ENCODE data around the gene HMGXB3.

The HMGXB3 gene

DNA sequence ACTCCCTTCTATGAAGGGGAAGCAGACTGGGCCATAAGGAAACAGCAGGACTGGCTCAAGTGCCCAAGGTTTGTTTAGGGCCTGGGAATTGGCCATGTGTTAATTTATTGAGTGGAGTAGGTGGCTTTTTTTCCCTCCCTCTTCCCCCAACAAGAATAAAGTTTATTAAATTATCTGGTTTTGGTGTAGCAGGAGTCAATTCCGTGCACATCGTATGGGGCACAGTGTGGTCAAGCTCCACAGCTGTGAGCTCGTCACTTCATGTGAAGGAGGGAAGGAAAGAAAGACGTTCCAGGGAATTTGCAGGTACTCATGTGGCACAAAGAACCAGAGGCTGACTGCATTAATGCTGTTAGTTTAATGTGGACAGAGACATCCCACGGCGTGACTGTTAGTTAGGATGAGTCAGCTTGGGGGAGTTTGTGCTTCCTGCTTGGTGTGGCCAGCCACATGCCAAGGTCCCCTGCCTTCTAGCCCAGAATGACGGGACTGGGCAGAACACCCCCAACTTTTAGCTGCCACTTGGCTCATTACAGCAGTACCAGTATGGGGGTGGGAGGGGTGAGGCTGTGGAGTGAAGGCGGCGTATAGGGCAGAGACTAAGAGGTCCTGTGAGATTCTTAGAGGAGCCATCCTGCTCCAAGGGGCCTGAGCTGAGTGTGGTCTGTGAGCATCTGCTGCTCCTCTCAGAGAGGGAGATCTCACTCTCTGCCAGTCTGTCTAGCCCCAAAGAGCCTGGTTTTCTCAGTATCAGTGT is 52.6 kb downstream of the HMGXB3 start:
- no peak for DNase-seq

GRCh38 chr5:150053713-150054392 is 53.3 kb downstream of the HMGXB3 start:
- DNase-seq, result no peak

DNA sequence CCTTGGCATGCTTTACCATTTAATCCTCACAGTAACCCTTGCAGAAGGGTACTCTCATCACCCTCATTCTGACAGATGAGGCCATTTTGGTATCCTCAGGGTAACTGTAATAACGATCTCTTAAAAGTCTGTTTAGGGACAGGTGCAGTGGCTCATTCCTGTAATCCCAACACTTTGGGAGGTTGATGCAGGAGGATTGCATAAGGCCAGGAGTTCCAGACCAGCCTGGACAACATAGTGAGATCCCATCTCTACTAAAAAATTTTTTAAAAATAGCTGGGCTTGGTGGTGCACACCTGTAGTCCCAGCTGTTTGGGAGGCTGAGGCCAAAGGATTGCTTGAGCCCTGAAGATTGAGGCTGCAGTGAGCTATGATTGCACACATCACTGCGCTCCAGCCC is 54.0 kb downstream of the HMGXB3 start:
- DNase-seq, result no peak

DNA sequence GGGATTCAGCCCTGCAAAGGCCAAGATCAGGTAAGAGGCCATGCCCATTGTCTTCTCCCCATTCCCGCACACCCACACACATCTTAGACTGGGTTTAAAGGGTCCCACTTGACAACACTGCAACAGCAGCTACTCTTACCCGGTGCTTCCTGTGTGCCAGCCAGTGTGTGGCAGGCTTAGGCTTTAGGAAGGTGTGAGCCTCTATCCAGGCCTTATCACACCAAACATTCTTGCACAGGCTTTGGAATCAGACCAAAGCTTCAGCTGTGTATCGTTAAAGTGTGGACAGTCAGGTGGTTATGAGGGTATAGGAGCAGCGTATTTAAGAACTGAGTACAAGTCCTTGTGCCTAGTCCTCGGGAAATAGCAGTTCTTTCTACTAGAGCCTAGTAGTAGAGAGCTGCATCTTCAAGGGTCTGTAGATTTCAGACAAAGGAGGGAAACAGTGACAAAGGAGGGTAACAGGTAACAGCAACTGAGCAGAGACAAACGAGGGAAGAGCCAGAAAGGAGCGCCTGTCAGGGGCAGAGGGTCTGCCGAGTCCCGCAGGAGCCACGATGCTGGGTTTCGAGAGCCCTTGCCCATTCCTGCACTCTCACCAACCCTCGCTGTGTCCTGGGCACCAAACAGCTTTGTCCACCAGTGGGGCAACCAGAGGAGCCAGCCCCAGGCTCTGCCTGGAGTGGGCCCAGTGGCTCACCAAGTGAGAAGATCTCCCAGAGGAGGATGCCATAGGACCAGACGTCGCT is 55.0 kb downstream of the HMGXB3 start:
- DNase-seq, result no peak

GRCh38 chr5:150056075-150056443 is 55.5 kb downstream of the HMGXB3 start:
- no peak for DNase-seq

DNA sequence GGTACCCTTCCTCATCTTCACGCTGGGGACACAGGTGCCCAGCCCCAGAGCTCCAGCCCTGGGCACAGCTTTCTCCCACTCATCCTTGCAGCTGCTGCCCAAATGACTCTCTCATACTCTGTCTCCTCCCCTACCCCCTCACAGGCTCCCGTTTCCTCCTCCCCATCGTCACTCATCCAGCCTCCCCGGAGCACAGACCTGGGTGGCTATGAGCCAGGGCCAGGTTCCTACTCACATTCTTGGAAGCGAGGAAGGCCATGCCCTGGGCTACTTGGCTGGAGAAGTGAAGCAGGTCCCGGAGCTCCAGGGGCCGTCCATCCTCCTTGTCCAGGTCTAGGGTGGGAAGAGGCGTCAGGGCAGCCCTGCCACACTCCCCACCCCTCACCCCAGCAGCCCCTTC is 56.5 kb downstream of the HMGXB3 start:
- DNase-seq, result no peak

- DNase-seq, result no peak
These were observed 57.0 kb downstream of the HMGXB3 start for GRCh38 chr5:150057511-150057910.

DNA sequence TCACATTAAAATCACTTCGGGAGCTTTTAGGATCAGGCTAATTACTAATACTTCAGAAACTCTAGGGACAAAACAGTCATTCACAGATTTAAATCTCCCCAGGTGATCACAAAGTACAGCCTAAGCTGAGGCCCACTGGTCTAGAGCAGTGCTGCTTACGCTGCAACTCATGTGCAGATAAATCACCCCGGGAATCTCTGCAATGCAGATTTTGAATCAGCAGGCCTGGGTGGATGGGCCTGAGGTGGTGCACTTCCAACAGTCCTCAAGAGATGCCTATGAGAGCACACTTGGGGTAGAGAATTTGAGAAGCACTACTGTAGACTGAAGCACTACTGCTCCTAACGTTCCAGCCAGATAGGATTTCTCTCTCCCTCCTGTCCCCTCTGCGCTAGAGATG is 57.5 kb downstream of the HMGXB3 start:
- DNase-seq, result no peak

DNA sequence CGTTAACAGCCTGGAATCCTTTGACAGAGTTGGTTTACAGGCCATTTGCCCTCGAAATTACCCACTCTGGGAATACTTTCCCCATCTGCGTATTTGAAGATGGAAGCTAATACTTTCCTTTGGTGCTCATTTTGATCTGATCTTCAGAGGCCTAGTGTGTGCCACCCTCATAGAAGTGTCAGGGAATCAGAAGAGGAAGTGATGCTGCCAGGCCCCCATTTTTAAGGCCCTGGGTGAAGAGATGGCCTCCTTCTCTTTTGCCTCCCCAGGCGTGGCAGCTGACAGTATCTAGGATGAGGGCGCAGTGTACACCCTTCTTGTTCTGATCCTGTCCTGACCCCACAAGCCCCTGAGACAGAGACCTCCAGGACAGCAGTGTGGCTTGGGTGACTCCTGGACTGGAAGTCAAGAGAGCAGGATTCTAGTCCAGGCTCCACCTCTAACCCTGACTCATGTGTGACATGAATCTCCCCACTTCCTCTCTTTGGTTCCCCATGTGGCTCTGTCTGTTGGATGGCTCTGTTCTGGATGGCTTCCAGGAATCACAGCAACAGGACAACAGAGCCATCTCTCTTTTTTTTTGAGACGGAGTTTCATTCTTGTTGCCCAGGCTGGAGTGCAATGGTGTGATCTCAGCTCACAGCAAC is 58.1 kb downstream of the HMGXB3 start:
- no peak for DNase-seq

GRCh38 chr5:150059623-150060022 is 59.1 kb downstream of the HMGXB3 start:
- no peak for DNase-seq

GRCh38 chr5:150060471-150060870 is 59.9 kb downstream of the HMGXB3 start:
- no peak for DNase-seq

GRCh38 chr5:150061538-150061995 is 61.0 kb downstream of the HMGXB3 start:
- DNase-seq, result no peak

DNA sequence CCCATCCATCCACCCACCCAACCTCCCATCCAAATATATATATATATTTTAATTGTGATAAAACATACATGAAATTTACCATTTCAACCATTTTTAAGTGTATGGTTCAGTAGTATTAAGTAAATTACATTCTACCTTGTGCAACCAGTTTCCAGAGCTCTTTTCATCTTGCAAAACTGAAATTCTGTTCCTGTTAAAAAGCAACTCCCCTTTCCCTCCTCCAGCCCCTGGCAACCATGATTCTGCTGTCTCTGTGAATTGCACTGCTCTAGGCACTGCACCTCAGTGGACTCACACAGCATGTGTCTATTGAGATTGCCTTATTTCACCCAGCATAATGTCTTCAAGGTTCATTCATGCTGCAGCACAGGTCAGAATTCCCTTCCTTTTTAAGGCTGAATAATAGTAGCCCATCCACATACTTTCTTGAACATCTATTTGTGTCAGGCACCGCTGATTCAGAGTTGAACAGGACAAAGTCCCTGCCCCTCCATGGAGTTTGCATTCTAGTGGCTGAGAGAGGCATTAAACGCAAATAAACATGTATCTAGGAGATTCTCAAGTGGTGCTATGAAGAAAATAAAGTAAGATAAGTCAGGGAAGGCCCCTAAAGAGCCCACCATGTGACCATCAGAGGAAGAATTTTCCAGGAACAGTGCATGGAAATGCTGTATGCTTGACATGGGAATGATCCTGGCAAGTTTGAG is 61.8 kb downstream of the HMGXB3 start:
- no peak for DNase-seq

GRCh38 chr5:150063638-150064037 is 63.1 kb downstream of the HMGXB3 start:
- no peak for DNase-seq

DNA sequence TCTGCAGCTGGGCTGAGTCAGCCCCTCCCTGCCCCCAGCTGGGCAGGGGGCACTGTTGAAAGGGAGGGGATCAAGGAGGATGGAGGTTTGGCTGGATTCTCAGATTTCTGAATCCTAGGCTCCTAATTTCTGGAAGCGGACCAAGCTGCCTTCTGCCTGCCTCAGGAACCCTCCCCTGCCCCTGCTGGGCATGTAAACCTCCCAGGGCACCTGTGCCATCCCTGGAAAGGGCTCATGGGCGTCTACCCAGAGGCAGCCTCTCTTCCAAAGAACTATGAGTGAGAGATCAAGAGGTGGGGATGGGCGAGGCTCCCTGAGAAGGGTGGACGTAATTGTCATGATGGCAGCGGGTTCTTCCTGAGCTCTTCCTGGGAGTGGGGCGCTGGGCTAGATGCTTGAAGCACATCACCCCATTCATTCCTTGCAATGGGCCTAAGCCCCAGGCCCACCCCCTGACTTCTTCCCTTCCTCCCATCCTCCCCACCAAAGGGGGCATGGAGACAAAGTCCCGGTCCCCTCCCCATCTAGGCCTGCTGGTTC is 64.2 kb downstream of the HMGXB3 start:
- no peak for DNase-seq

- DNase-seq, result no peak
These were observed 64.8 kb downstream of the HMGXB3 start for GRCh38 chr5:150065346-150065745.

- no peak for DNase-seq
These were observed 65.3 kb downstream of the HMGXB3 start for GRCh38 chr5:150065886-150066285.

DNA sequence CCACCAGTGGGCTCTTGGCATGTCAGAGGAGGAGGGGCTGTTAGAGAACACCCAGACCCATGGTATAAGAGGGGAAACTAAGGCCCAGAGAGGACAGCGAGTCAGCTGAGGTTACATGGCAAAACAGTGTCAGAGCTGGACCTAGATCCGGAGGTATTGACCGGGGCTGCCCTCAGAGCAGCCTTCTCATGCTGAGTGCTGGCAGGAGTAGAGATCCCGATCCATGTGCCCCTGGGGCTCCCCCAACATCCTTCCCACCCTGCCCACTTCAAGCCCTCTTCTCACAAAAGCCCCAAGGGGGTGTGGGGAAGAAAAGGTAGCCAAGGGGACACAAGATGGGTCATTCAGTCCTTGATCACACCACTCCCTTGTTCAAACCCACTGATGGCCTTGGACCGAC is 65.9 kb downstream of the HMGXB3 start:
- DNase-seq, result no peak

- DNase-seq, result no peak
These were observed 66.4 kb downstream of the HMGXB3 start for GRCh38 chr5:150066901-150067396.

DNA sequence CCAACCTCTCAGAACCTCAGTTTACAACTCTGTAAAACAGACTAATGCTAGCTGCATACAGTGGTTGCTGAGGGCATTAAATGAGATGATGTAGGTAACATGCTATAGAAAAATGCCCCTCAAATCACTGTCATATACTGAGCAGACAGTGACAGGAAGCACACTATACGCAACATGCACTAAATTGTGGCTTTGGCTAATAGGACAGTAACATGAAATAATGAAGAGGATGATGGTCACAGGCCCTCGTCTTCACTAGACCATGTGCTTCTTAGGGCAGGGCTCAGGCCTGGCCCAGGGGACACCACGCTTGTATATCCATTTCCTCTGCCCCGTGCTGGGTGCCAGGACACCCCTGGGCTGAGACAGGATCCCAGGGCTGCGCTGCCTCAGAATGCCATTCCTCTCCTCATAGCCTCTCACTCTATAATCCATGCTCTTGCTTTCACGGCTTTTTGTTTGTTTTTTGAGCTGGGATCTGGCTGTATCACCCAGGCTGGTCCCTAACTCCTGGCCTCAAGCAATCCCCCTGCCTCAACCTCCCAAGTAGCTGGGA is 66.9 kb downstream of the HMGXB3 start:
- DNase-seq, result no peak

- no peak for DNase-seq
These were observed 67.5 kb downstream of the HMGXB3 start for GRCh38 chr5:150068071-150068470.

GRCh38 chr5:150068472-150068871 is 67.9 kb downstream of the HMGXB3 start:
- DNase-seq, result no peak
